Stimulated activated CD8-positive, alpha-beta memory T cell treated with anti-CD3 and anti-CD28 coated beads, Interleukin-15, amount 100 ng/mL, for 24 hours (primary cell): Measurements from ENCODE around the gene TNRC6C.

Experiments used
- DNase-seq: peaks from one replicate; pipeline ENCODE4 v3.0.0-alpha.2; 2020; ENCODE audit warnings: low read depth

Gene TNRC6C, protein sequence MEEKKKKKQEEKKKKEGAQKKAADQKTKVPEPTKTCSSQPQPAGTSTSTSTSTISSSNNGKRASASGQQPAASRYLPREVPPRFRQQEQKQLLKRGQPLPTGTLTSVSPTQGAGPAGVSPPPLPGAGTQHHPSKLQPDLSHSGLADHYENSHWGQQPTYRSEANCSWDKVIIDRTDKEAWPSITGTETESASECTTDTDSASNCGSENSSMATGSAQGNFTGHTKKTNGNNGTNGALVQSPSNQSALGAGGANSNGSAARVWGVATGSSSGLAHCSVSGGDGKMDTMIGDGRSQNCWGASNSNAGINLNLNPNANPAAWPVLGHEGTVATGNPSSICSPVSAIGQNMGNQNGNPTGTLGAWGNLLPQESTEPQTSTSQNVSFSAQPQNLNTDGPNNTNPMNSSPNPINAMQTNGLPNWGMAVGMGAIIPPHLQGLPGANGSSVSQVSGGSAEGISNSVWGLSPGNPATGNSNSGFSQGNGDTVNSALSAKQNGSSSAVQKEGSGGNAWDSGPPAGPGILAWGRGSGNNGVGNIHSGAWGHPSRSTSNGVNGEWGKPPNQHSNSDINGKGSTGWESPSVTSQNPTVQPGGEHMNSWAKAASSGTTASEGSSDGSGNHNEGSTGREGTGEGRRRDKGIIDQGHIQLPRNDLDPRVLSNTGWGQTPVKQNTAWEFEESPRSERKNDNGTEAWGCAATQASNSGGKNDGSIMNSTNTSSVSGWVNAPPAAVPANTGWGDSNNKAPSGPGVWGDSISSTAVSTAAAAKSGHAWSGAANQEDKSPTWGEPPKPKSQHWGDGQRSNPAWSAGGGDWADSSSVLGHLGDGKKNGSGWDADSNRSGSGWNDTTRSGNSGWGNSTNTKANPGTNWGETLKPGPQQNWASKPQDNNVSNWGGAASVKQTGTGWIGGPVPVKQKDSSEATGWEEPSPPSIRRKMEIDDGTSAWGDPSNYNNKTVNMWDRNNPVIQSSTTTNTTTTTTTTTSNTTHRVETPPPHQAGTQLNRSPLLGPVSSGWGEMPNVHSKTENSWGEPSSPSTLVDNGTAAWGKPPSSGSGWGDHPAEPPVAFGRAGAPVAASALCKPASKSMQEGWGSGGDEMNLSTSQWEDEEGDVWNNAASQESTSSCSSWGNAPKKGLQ (N-terminal part only)

DNA sequence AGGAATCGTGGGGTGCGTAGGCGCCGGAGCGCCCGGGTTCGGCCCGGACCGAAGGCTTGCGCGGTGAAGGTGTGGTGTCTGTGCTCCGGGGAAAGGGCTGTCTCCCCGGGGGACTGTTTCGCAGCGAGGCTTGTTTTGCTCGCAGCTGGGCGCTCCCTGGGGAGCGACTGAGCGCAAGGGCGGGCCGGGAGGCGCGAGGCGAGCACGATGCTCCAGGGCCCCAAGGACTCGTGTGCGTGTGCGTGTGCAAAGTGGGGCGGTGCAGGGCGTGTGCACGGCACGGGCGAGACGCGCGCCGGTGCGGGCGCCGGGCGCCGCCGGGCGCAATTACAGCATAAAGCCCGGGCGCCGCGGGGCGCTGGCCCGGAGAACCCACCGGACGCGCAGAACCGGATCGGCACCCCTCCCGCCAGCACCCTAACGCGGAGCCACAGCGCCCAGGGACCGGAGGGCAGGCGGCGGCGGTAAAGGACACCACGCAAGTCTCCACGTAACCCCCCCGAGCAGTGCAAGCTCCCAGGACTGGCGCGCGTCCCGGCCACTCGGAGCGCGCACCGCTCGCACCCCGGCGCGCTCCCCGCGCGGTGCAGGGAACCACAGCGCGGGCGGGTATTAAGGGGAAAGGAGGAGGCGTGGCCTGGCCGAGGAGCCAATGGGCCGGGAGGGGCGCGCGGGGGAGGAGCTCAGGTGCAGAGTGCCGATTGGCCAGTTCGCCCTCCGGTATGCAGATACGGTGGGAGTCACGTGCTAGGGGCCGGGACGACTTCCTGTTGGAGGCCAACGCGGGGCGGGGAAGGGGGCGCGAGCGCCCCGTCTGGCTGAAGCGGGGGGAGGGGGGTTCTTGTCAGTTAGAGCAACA lies at the start of gene TNRC6C:
Gene TNRC6C (plus strand): TSS at position 847 of the 859 bp plus-strand sequence. CDS start 45,504 bp downstream, outside the sequence.
- DNase-seq: peak; percentile 96

DNA sequence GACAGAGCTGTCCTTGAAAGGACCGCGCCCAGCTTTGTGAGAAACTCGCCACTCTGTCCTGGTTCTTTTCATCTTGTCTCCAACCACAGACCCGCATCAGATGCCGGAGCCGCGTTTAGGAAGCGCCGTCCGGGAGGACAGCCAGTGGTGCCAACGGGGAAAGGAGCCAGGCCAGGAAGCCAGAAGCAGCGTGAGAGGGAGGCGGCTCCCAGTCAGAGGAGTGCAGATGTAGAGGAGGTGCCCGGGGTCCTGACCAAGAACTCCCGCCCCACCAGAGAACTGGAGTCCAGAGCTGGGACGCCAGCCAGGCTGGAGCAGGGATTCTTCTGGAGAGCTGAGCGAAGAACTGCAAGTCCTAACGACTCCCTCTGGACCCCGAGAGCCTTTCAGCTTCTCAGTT lies 49.3 kb upstream of the TNRC6C start:
- DNase-seq: no peak

DNA sequence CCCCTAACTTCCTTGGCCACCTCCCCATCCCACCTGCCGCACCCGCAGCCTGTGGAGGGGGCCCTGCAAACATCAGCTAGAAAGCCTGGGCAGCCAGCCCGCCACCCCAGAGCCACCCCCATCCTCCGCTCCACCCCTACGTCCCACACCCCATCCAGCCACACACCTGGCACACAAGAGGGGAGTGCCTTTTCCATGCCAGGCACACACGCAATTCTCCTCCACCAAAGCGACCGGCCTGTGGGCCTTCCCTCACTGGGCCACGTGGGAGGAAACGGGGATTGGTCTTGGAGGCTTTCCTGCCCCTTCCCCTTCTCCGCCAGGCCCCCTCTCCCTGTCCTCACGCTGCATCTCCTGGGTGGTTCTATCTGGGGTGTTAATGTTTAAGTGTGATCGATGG lies 48.7 kb upstream of the TNRC6C start:
- no peak for DNase-seq

DNA sequence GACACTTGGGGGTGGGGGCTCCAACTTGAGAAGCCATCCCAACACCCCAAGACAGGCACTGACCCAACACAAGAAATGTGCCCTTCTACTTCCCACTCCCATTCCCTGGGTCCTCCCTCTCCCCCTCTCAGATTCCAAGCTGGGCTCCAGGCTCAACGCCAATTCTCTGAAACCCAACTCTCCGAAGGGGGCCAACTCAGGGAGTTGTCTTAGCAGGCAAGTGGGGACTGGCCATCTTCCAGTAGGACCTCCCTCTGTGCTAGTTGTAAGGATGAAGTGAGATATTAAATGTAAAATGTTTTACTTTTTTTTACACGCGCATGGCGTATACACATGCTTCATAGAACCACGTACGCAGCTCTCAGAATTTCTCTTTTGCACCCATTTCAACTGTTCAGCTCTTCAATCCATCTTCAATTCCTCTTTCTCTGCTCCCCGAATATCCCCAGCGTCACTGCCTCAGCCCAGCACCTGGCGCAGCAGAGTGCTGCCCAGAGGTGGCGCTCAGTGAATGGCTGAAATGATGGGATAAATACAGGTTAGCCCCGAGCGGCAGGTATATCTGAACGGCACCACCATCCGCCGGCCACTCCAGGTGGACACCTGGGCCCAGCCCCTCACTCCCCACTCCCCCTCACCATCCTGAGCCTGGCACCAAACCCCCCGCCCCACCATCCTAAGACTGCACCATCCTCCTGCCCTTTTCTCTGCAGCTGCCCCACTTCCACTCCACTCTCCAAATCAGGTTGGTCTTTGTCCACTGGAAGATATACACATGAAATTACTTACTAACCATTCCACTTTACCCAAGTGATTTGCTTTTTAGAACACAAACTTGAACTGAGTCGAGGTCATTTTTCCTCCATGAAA lies 43.9 kb upstream of the TNRC6C start:
- DNase-seq: no peak

DNA sequence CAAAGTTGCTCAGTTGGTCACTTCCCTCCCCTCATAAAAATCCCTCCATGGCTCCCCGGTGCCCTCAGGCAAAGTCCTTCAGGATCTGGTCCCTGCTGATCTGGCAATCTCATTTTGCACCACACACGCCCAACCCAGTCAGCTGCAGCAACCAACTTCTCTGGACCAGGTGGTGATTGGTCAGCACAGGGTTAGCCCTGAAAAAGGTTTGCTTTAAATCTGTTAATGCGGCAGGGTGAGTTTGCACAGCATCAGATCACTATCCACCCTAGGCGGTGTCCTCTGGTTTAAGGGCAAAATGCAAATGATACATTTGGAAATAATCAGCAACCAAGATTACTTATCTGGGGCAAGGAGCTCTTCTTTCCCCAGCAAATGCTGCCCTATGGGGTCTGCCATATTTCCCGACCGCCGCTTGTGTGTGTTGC lies 42.9 kb upstream of the TNRC6C start:
- no peak for DNase-seq

DNA sequence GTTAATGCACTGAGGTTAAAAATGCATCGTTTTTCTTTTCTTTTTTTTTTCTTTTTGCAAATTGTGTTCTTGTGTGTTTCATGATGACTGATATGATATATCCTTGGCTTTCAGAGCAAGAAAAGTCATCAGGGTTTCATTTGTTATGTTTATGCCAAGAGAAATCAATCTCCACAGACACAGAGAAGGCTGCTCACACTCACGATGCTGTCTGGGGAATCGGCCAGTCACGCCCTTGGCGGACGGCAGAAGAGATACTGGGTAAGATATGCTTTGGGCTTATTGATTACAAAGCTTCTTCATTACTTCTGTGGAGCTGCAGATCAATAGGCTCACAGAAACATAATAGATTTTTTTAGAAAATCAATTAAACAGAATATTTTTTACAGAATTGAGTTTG lies 42.2 kb upstream of the TNRC6C start:
- DNase-seq: no peak

DNA sequence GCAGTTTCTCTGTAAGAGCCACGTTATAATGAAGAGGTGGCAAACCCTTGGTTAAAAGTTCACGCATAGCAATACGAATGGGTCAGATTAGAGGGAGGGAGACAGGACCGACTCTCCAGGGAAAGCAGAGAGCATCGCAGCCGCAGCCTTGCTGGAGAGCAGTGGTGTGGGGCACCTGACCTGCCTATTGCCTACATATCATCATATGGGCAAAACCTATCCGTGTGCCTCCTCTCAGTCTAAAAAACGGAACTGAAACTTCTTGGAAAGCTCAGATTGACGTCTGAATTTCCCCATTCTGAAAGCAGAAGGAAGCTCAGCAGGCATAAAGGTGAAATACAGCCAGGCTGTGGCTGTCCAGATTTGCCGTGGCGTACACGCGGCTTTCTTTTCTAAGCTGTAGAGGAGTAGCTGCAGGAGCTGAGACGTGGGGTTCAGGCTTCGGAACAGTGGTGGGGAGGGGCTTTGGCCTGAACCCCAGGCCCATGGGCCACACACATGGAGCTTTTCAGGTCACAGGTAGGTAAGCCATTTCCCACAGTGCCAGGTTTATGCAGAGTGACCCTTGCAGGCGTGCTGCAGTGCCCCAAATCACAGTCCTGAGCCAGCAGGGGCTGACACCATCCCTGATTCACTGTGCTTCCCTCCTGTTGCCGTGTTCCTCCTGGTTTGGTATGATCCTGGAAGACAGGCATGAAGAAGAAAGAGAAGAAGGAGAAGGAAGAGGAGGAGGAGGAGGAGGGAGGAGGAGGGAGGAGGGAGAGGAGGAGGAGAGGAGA lies 41.6 kb upstream of the TNRC6C start:
- no peak for DNase-seq

DNA sequence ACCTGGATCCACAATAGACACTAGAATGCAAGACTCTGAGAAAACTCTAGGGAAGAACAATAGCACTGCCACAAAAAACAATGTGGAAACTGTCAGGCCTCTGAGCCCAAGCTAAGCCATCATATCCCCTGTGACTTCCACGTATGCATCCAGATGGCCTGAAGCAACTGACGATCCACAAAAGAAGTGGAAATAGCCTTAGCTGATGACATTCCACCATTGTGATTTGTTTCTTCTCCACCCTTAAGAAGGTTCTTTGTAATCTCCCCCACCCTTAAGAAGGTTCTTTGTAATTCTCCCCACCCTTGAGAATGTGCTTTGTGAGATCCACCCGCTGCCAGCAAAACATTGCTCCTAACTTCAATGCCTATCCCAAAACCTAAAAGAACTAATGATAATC lies 39.2 kb upstream of the TNRC6C start:
- DNase-seq: no peak

DNA sequence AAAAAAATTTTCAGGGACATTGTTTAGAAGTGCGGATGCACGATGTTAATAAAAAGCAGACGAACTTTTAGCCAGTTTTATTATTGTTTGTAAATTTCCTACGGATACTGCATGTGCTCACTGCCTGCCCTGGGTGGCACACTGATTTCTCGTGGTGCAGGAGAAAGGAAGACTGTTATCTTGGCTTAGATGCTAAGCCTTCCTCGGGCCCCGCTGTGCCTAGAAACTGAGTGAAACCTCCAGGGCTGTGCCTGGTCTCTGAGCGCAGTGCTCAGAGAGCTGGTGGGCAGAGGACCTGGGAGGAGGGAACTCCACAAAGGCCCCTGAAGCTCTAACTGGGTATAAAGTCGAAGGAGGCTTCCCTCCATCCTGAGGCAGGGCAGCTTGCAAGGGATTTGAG lies 35.4 kb upstream of the TNRC6C start:
- no peak for DNase-seq

DNA sequence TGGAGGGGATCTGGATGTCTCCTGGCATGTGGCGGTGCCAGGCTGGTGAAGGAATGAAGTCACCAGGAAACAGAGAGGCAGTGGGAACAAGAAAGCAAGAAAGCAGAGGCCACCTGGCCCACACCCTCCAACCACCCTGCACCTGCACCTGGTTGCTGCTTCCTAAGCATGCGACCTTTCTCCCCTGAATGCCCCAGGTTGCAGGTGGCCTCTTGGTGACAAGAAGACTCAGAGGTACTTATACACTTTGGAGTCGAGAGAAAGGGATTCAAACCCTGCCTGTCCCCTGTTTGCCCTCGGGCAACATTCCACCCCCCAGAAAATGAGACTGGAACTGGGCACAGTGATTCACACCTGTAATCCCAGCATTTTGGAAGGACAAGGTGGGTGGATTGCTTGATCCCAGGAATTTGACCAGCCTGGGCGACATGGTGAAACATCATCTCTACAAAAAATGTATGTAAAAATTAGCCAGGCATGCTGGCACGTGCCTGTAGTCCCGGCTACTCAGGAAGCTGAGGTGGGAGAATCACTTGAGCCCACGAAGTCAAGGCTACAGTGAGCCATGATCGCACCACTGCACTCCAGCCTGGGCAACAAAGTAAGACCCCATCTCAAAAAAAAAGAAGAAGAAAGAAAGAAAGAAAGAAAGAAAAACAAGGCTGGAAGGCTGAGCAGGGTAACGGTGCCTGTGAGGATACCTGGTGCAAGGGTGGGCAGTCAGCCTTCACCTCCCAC lies 34.6 kb upstream of the TNRC6C start:
- DNase-seq: no peak

DNA sequence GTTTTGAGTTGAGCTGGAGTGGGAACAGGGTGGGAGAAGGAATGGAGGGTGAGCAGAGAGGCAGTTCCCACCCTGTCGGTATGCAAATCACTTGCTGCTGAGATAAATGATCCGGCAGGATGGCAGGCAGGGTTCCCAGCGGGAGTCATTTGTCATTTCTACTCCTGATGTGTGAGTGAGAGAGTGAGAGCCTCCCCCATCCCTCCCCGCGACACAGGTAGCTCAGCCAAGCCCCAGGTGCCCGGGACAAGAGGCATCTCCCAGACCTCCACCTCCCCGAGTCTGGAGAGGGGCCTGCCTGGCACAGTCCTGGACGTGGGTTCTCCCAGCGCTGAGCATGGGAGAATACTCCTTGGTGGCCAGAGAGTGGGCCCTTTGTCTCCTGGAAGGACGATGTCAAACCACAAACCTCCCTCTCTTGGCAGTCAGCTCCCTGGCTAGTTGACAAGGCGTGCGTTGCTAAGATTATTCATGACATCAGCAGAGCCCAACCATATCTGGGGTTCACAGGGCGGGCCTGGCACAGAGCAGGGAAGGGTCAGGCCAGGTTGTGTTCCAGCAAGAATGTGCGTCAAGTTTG lies 33.7 kb upstream of the TNRC6C start:
- no peak for DNase-seq

DNA sequence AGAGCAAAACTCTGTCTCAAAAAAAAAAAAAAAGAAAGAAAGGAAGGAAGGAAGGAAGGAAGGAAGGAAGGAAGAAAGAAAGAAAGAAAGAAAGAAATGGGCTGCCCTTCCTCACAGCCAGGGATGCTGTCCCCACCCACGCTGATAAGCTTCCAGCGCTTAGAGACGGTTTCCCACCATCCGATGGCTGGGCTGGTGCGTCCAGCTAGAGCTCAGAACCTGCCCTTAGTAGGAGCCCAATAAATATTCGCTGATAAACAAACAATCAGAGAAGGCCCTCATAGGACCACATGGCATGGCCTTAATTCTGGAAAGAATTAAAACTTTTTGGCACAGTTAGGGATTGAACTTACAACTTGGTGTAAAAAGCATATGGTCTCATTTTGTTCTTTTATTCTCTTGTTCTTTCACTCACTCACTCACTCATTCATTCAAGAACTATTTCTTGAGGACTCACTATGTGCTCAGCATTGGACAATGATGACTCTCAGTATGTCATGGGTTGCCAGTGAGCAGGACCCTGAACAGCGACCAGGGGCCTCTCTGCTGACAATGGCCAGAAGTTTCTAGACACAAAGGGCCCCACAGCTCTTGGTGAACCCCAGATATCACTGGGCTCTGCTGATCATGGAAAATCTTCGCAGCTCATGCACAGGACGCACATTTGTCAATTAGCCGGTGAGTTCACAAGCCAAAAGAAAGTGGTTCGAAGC lies 32.5 kb upstream of the TNRC6C start:
- no peak for DNase-seq

DNA sequence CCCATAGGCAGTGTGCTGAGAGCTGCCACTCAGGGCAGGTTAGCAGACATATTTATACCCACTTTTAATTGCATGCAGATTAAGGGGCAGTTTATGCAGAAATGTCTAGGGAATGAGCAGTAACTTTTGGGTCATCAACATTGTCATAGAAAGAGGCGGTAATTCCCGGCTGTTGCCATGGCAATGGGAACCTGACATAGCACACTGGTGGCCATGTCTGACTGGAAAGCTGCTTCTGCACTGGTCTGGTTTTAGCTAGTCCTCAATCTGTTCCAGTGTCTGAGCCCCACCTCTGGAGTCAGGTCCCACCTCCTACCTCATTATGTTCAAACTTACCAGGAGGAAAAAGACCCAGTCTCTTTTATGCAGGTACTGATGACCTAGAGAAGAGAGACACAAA lies 31.5 kb upstream of the TNRC6C start:
- no peak for DNase-seq

DNA sequence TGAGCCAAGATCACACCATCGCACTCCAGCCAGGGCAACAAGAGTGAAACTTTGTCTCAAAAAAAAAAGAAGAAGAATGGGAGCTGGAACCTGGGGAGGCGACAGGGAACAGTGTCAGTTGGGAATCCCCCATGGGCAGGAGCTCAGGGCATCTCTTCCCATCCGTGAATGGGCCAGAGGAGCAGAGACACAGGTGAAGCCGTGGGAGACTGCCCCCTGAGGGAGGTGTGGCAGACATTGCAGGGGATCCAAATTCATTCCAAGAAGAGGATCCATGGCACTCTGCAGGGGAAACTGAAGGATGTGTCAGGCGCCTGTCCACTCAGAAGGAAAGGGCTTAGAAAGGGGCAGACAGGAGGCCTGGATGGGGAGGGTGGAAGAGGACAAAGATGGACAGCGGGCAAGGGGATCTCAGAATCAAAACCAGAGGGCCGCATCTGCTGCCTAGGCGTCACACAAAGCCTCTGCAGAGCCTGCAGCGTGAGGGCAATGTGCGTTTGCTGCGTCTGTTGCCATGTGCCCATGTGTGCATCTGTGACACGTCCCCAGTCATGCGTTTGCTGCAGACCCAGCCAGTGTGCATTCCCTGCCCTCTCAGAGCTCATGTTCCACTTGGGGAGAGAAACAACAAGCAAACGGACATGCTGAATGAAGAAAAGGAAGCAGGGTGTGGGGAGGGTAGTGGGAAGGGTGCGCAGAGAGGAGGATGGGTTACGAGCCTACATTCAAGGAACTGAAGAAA lies 30.6 kb upstream of the TNRC6C start:
- no peak for DNase-seq

DNA sequence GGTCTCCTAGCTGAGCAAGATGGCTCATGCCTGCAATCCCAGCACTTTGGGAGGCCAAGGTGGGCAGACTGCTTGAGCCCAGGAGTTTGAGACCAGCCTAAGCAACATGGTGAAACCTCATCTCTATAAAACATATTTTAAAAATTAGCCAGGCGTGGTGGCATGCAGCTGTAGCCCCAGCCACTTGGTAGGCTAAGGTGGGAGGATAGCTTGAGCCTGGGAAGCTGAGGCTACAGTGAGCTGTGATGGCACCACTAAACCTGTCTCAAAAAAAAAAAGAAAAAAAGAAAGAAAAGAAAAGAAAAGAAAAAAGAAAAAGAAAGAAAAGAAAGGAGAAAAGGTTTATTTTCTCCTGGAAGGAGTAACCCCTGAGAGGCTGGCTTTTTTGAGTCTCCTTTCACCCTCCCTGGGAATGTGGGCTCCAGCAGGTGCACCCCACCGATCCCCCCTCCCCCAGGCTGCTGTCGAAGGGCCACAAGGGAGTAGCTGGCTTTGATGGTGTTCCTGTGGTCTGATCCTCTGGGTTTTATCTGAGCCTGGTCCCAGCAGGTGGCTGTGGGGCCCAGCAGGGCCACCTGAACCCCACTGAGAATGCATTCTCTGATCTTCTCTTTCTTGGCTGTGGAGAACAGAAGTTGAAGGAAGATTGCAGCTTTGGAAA lies 29.9 kb upstream of the TNRC6C start:
- no peak for DNase-seq

DNA sequence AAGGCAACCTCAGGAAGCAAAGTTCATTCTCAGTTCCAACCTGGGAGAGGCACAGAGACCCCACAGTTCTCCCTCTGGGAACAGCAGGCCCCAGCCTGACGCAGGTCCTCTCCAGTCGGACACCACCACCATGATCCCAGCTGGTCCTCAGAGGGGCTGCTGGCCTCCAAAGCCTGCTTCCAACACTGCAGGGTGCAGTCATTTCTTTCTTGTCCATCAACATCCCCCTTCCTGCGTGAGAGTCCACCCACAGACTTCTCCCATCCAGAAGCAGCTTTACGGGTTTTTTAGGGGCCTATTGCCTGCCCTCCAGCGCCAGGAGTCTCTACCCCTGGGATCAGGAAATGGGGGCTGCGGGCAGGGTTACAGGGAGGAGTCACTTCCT lies 29.3 kb upstream of the TNRC6C start:
- no peak for DNase-seq

DNA sequence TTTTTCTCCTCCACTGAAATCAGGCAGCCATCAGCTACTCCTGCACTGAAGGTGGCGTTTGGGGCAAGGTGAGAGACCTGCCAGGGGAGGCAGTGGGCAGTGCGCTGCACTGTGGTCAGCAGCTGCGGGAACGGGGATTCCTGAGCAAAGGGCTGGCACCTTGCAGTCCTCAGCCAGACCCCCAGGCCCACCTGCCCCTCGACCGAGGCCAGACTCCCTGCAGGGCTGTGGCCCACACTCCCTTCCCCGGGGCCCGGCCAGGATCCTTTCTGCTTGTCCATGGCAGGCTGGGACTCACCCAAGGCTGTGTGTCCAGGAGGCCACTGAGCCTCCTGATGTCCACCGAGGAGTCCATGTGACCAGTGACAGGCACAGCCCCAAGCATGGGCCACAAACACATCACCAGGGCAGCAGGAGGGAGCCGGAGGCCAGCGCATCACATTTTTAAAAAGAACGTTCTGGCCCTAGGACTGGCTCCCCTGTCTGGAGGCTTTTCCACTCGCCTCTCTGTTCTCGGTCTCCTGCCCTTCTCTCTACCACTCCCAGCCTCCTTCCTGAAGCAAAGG lies 28.5 kb upstream of the TNRC6C start:
- no peak for DNase-seq
